Measurements from ENCODE around the gene TSSC4. TPM values are rescaled to one million over a fixed set of nuclear protein-coding genes. Genes with fewer than 3 reads are reported as not detected.

Gene TSSC4
- total RNA-seq, 1 experiment from 2014 or later: 60.9 TPM

- Mint-ChIP-seq H3K9me3 (ENCODE audit: unreplicated experiment) (no peaks in the 10 kb centered on the region), H3K27ac (ENCODE audit: unreplicated experiment) (no peak overlapping the region), H3K27me3 (ENCODE audit: insufficient read depth, unreplicated experiment) (no peaks in the 10 kb centered on the region), H3K4me3 (ENCODE audit: unreplicated experiment) (no peak overlapping the region), H3K4me1 (ENCODE audit: low read depth, unreplicated experiment) (no peaks in the 10 kb centered on the region), H3K36me3 (ENCODE audit: insufficient read depth, unreplicated experiment) (no peaks in the 10 kb centered on the region)
- BruUV-seq (replicated peaks): no TSS peak
- Histone ChIP-seq H3K4me3 (ENCODE audit: low read depth, low read length) (no peak overlapping the region), H3K27me3 (replicated peaks; ENCODE audit: control insufficient read depth, insufficient read depth, low read length) (no peaks in the 10 kb centered on the region), H3K9me3 (no peaks in the 10 kb centered on the region), H3K4me1 (no peaks in the 10 kb centered on the region), H3K36me3 (ENCODE audit: control insufficient read depth, insufficient read depth, low read length) (no peaks in the 10 kb centered on the region)
- POLR2A ChIA-PET: no interaction called here
- intact Hi-C loops (cut with micrococcal nuclease; ENCODE audit: unreplicated experiment): no loop called here
- CTCF ChIA-PET: no interaction called here
- no peak for TF ChIP-seq CTCF (IDR thresholded peaks at IDR 0.05; ENCODE audit: insufficient read depth in 1 of 2, low read depth in 1 of 2, low read length in 1 of 2, severe bottlenecking in 1 of 2, unreplicated experiment in 1 of 2)
- peak in 1 of 2 experiments; percentile 32 for DNase-seq
Observed at GRCh38 chr11:2368178-2368850, 32.2 kb upstream of the TSSC4 start.

- no peaks in the 10 kb centered on the region for H3K4me1 Mint-ChIP-seq (ENCODE audit: low read depth, unreplicated experiment)
- H3K27ac Mint-ChIP-seq (ENCODE audit: unreplicated experiment): no peak overlapping the region
- H3K27me3 Mint-ChIP-seq (ENCODE audit: insufficient read depth, unreplicated experiment): no peaks in the 10 kb centered on the region
- no TSS peak for BruUV-seq (replicated peaks)
- intact Hi-C loops (cut with micrococcal nuclease; ENCODE audit: unreplicated experiment): no loop called here
- H3K4me3 Mint-ChIP-seq (ENCODE audit: unreplicated experiment): no peak overlapping the region
- no peaks in the 10 kb centered on the region for H3K27me3 ChIP-seq (replicated peaks; ENCODE audit: control insufficient read depth, insufficient read depth, low read length)
- no peaks in the 10 kb centered on the region for H3K36me3 ChIP-seq (ENCODE audit: control insufficient read depth, insufficient read depth, low read length)
- H3K9me3 Mint-ChIP-seq (ENCODE audit: unreplicated experiment): no peaks in the 10 kb centered on the region
- no peak for DNase-seq
- CTCF ChIA-PET: no interaction called here
- H3K36me3 Mint-ChIP-seq (ENCODE audit: insufficient read depth, unreplicated experiment): no peaks in the 10 kb centered on the region
- H3K4me3 ChIP-seq (ENCODE audit: low read depth, low read length): no peak overlapping the region
- TF ChIP-seq CTCF (IDR thresholded peaks at IDR 0.05; ENCODE audit: insufficient read depth in 1 of 2, low read depth in 1 of 2, low read length in 1 of 2, severe bottlenecking in 1 of 2, unreplicated experiment in 1 of 2): no peak
- no peaks in the 10 kb centered on the region for H3K9me3 ChIP-seq
- no peaks in the 10 kb centered on the region for H3K4me1 ChIP-seq
- POLR2A ChIA-PET: no interaction called here
Observed at GRCh38 chr11:2368851-2369180, 31.7 kb upstream of the TSSC4 start.

- intact Hi-C loops (cut with micrococcal nuclease; ENCODE audit: unreplicated experiment): no loop called here
- no peaks in the 10 kb centered on the region for H3K9me3 Mint-ChIP-seq (ENCODE audit: unreplicated experiment)
- no peak overlapping the region for H3K4me3 Mint-ChIP-seq (ENCODE audit: unreplicated experiment)
- TF ChIP-seq CTCF (IDR thresholded peaks at IDR 0.05; ENCODE audit: insufficient read depth in 1 of 2, low read depth in 1 of 2, low read length in 1 of 2, severe bottlenecking in 1 of 2, unreplicated experiment in 1 of 2): no peak
- no peak overlapping the region for H3K4me3 ChIP-seq (ENCODE audit: low read depth, low read length)
- BruUV-seq (replicated peaks): no TSS peak
- H3K27me3 Mint-ChIP-seq (ENCODE audit: insufficient read depth, unreplicated experiment): no peaks in the 10 kb centered on the region
- ChIA-PET POLR2A (no interaction called here), CTCF (no interaction called here)
- no peaks in the 10 kb centered on the region for H3K27me3 ChIP-seq (replicated peaks; ENCODE audit: control insufficient read depth, insufficient read depth, low read length)
- H3K27ac Mint-ChIP-seq (ENCODE audit: unreplicated experiment): no peak overlapping the region
- H3K4me1 ChIP-seq: no peaks in the 10 kb centered on the region
- no peaks in the 10 kb centered on the region for H3K36me3 ChIP-seq (ENCODE audit: control insufficient read depth, insufficient read depth, low read length)
- H3K36me3 Mint-ChIP-seq (ENCODE audit: insufficient read depth, unreplicated experiment): no peaks in the 10 kb centered on the region
- no peaks in the 10 kb centered on the region for H3K9me3 ChIP-seq
- DNase-seq: no peak
- no peaks in the 10 kb centered on the region for H3K4me1 Mint-ChIP-seq (ENCODE audit: low read depth, unreplicated experiment)
Observed at GRCh38 chr11:2369320-2369719, 31.2 kb upstream of the TSSC4 start.
